ENCODE results near the gene BCAN. TPM values are rescaled to one million over a fixed set of nuclear protein-coding genes. Genes with fewer than 3 reads are reported as not detected.

Gene BCAN
- total and polyA plus RNA-seq, 2 of the 8 experiments (the other 6 are each of a cell fraction or from before 2014, with no cell fraction given) = 4.5 to 24.0 TPM

GRCh38 chr1:156608036-156608674, 33.8 kb upstream of the BCAN start:
- no peak overlapping the region for H2AFZ ChIP-seq (ENCODE audit: low read length)
- no peak overlapping the region for H2BK5ac ChIP-seq (ENCODE audit: low read depth, low read length)
- H3K14ac ChIP-seq (ENCODE audit: insufficient read length) = no peak overlapping the region
- DNase-seq (ENCODE audit: low read depth in 1 of 2, low spot score in 2 of 2) (peak in 1 of 2 experiments; percentile 52), FAIRE-seq (peak; percentile 78)
- no peak overlapping the region for H2BK120ac ChIP-seq (replicated peaks; ENCODE audit: low read depth, low read length)
- H3K4me1 ChIP-seq (replicated peaks in 1 of 4; ENCODE audit: control insufficient read depth in 3 of 4, insufficient read depth in 4 of 4, low read length in 3 of 4) = no peaks in the 10 kb centered on the region
- no peak overlapping the region for H2AK5ac ChIP-seq (ENCODE audit: low read depth, low read length)
- no peaks in the 10 kb centered on the region for H3K27me3 ChIP-seq (replicated peaks in 1 of 4; ENCODE audit: control insufficient read depth in 3 of 4, extremely low read depth in 1 of 4, insufficient read depth in 3 of 4, low read length in 3 of 4)
- no peaks in the 10 kb centered on the region for H3K23me2 ChIP-seq (ENCODE audit: low read depth, low read length)
- no peaks in the 10 kb centered on the region for H3K79me2 ChIP-seq (ENCODE audit: control insufficient read depth in 1 of 2, insufficient read depth in 2 of 2, low read length in 2 of 2)
- H3K4me2 ChIP-seq (ENCODE audit: insufficient read depth in 1 of 2, low read depth in 2 of 2, low read length in 2 of 2) = no peak overlapping the region
- H3K36me3 ChIP-seq (ENCODE audit: control insufficient read depth in 2 of 4, insufficient read depth in 4 of 4, low read length in 3 of 4) = no peaks in the 10 kb centered on the region
- no peak overlapping the region for H3K4ac ChIP-seq (replicated peaks; ENCODE audit: insufficient read length, low read depth, low read length)
- H4K5ac ChIP-seq (ENCODE audit: insufficient read length, low read depth, low read length) = no peak overlapping the region
- H2BK20ac ChIP-seq (ENCODE audit: low read length) = no peak overlapping the region
- H3K79me1 ChIP-seq (ENCODE audit: low read depth, low read length) = no peaks in the 10 kb centered on the region
- no peak overlapping the region for H2BK15ac ChIP-seq (ENCODE audit: low read length)
- POLR2A ChIA-PET (ENCODE audit: partially characterized antibody) = interaction anchor here (1.0 to 1.8 kb wide), 6 partner anchors 10 to 21 kb away, joined by 3 to 22 read pairs (median 3); partner anchors contain the start of genes HAPLN2 and NAXE
- H3K4me3 ChIP-seq (ENCODE audit: extremely low read depth in 1 of 4, insufficient read depth in 2 of 4, low read depth in 3 of 4, low read length in 4 of 4) = no peak overlapping the region
- H3K9me3 ChIP-seq (ENCODE audit: insufficient read depth in 2 of 2, low read depth in 1 of 2, low read length in 1 of 2) = no peaks in the 10 kb centered on the region
- no peak overlapping the region for H3K56ac ChIP-seq (replicated peaks; ENCODE audit: insufficient read length, low read depth, low read length)
- H2BK12ac ChIP-seq (ENCODE audit: low read depth, low read length) = no peak overlapping the region
- no peaks in the 10 kb centered on the region for H4K20me1 ChIP-seq (replicated peaks in 1 of 2; ENCODE audit: control insufficient read depth in 1 of 2, insufficient read depth in 2 of 2, low read length in 2 of 2)
- H4K91ac ChIP-seq (replicated peaks; ENCODE audit: insufficient read length, low read length) = no peak overlapping the region
- CTCF ChIA-PET (ENCODE audit: partially characterized antibody) = interaction anchor here (0.8 to 6.4 kb wide), 29 partner anchors 8 to 284 kb away, joined by 3 to 55 read pairs (median 4); partner anchors contain the start of genes HAPLN2, NAXE and TTC24
- H3K27ac ChIP-seq (ENCODE audit: low read depth, low read length) = no peak overlapping the region
- H3K9ac ChIP-seq (replicated peaks in 1 of 4; ENCODE audit: extremely low read depth in 1 of 4, low read depth in 3 of 4, low read length in 3 of 4) = no peak overlapping the region
- 28% methylated on average over 5 of the region's 7 CpGs; no CpG with 5 or more reads in 1 of the 2 experiments for WGBS, 2 experiments (ENCODE audit: extremely low coverage in 1 of 2, insufficient coverage in 1 of 2, insufficient read length in 1 of 2, insufficient replicate concordance in 2 of 2, low coverage in 1 of 2, low lambda C conversion rate in 2 of 2, missing lambda C conversion rate in 1 of 2)
- no peak overlapping the region for H3K23ac ChIP-seq (ENCODE audit: insufficient read length)
- H4K8ac ChIP-seq (ENCODE audit: extremely low read depth, insufficient read depth, low read length) = no peak overlapping the region
- no peak overlapping the region for H3K18ac ChIP-seq (ENCODE audit: extremely low read depth, low read length)
- TF ChIP-seq CEBPB (IDR thresholded peaks at IDR 0.05; ENCODE audit: low read depth, low read length) = peak; percentile 64; the same call in 1 of the 2 replicates
- TF ChIP-seq CTCF (IDR thresholded peaks at IDR 0.05; ENCODE audit: control extremely low read depth in 1 of 3, insufficient read depth in 1 of 3, low read depth in 1 of 3, low read length in 3 of 3) = peak; percentile 26 to 90 (median 90)
- 0 out of 2 replicates have a peak, but pooled peaks have one; percentile 18 for TF ChIP-seq YY1 (IDR thresholded peaks at IDR 0.05; ENCODE audit: low read depth, low read length)
- no peak for TF ChIP-seq ATF2 (IDR thresholded peaks at IDR 0.05; ENCODE audit: low read length)
- TF ChIP-seq ATF3 (IDR thresholded peaks at IDR 0.05; ENCODE audit: insufficient read depth, low read depth, low read length) = 0 out of 2 replicates have a peak, but pooled peaks have one; percentile 28
- no peak for TF ChIP-seq E2F6 (IDR thresholded peaks at IDR 0.05)

All from H1 (cell line).